GM12864 (cell line): ENCODE measurements around the gene GALNT10.

ENCODE experiments used
- DNase-seq: peaks from one replicate; pipeline ENCODE4 v3.0.0-alpha.2; 2011; ENCODE audit warnings: low read depth
- H3K4me3 ChIP-seq: 2 replicates; pipeline ENCODE4 v1.5.1; 2011; ENCODE audit warnings: mild to moderate bottlenecking, low read depth, low read length, control low read depth
- CTCF ChIP-seq: IDR thresholded peaks from 2 replicates; pipeline ENCODE4 v1.5.1; 2011; ENCODE audit warnings: low read depth, mild to moderate bottlenecking, moderate library complexity, low read length, control low read depth, inconsistent platforms; ENCODE audit errors: missing control alignments

The GALNT10 gene

GRCh38 chr5:154211641-154212390 lies 21.3 kb downstream of the GALNT10 start:
- TF ChIP-seq CTCF, result no peak
- H3K4me3 ChIP-seq, result no peak overlapping the region
- no peak for DNase-seq

GRCh38 chr5:154213592-154213991 lies 23.1 kb downstream of the GALNT10 start:
- no peak for DNase-seq
- TF ChIP-seq CTCF, result no peak
- H3K4me3 ChIP-seq, result no peak overlapping the region

GRCh38 chr5:154214371-154215106 lies 24.0 kb downstream of the GALNT10 start:
- DNase-seq, result no peak
- no peak for TF ChIP-seq CTCF
- H3K4me3 ChIP-seq, result no peak overlapping the region

- no peak for DNase-seq
- TF ChIP-seq CTCF, result no peak
- H3K4me3 ChIP-seq, result no peak overlapping the region
These were observed 25.2 kb downstream of the GALNT10 start for GRCh38 chr5:154215571-154216325.

GRCh38 chr5:154217462-154217861 lies 26.9 kb downstream of the GALNT10 start:
- TF ChIP-seq CTCF, result no peak
- DNase-seq, result no peak
- H3K4me3 ChIP-seq, result no peak overlapping the region

GRCh38 chr5:154218786-154219185 lies 28.3 kb downstream of the GALNT10 start:
- TF ChIP-seq CTCF, result no peak
- DNase-seq, result no peak
- H3K4me3 ChIP-seq, result no peak overlapping the region
